Placental pericyte (primary cell): ENCODE measurements around the gene SP100. TPM values are rescaled to one million over a fixed set of nuclear protein-coding genes. Genes with fewer than 3 reads are reported as not detected.

Experiments
- small RNA-seq: library from RNA; depleted of rRNA; stranded (forward); fragments of <200 nt; gene quantifications from one replicate; pipeline ENCODE3, GENCODE V24; 2012; ENCODE audit warnings: low replicate concordance
- total RNA-seq: library from RNA; depleted of rRNA; stranded (reverse); fragments of >200 nt; gene quantifications from 2 replicates; pipeline ENCODE4 v1.2.3, GENCODE V29; 2012

The SP100 gene
- total RNA-seq: 91.7 and 104 TPM in 2 replicates

GRCh38 chr2:230416061-230416721 lies at the start of gene SP100:
Gene SP100 (plus strand): TSS chr2:230416201. CDS start chr2:230416297, 96 bp downstream.

Small RNA genes lying within 50 kb of the gene (small RNA-seq; reads per million reads assigned to genes)
- not detected for gene HMGB1P3
- gene RN7SL834P: not detected
- gene RNU6-451P: 0.10 reads per million

Other genes with a start within 250 kb of the SP100 start
- gene SP110, start 196.2 kb upstream of the SP100 start, total RNA-seq: 17.5 and 20.6 TPM in 2 replicates
- gene SP140, start 190.5 kb upstream of the SP100 start, total RNA-seq: 1.1 and 4.4 TPM in 2 replicates
- 13.8 and 24.3 TPM in 2 replicates for gene SP140L, start 89.0 kb upstream of the SP100 start, total RNA-seq